Adrenal gland (tissue), 12 donors: Measurements from ENCODE around the gene C8G. TPM values are rescaled to one million over a fixed set of nuclear protein-coding genes. Genes with fewer than 3 reads are reported as not detected.

Experiments used
- DNase-seq, 7 donors: peaks; one replicate each; pipeline ENCODE4 v3.0.0-alpha.2; 2019 to 2020
- H3K27ac ChIP-seq, 5 donors: fragments of 200-600 bp; sonication (generic) in 4 of 5; 1 replicate in 3 of 5; 2 replicates in 2 of 5; pipeline versions ENCODE4 v1.5.1 to v1.8.0; 2016 to 2020; ENCODE audit warnings: mild to moderate bottlenecking in 1 of 5
- H3K27me3 ChIP-seq: fragments of 200-600 bp; 2 replicates; pipeline ENCODE4 v1.8.0; 2021
- H3K36me3 ChIP-seq, 2 donors: fragments of 200-600 bp; replicated peaks in 1 of 2; 1 replicate in 1 of 2; 2 replicates in 1 of 2; pipeline versions ENCODE4 v1.5.1 to v1.8.0; 2018 to 2022
- H3K4me1 ChIP-seq, 2 donors: fragments of 200-600 bp; replicated peaks in 1 of 2; 1 replicate in 1 of 2; 2 replicates in 1 of 2; pipeline versions ENCODE4 v1.5.1 to v1.8.0; 2018 to 2021
- H3K4me3 ChIP-seq, 4 donors: fragments of 200-600 bp; sonication (generic) in 3 of 4; one replicate each; pipeline ENCODE4 v1.5.1; 2016 to 2018
- H3K9me3 ChIP-seq, 3 donors: fragments of 200-600 bp; sonication (generic) in 1 of 3; replicated peaks in 1 of 3; 1 replicate in 2 of 3; 2 replicates in 1 of 3; pipeline versions ENCODE4 v1.5.1 to v1.8.0; 2016 to 2021
- CTCF ChIP-seq, 6 experiments: fragments of 450-650 bp in 4 of 6; fragments of 200-600 bp in 2 of 6; sonication (generic) in 1 of 6; IDR thresholded peaks; 1 replicate in 5 of 6; 2 replicates in 1 of 6; pipeline versions ENCODE4 v1.5.1 to v1.8.0; 2016 to 2021; ENCODE audit warnings: antibody characterized with exemption in 6 of 6, mild to moderate bottlenecking in 2 of 6, moderate library complexity in 1 of 6
- POLR2A ChIP-seq, 2 donors: fragments of 450-650 bp; IDR thresholded peaks; one replicate each; pipeline ENCODE4 v1.6.1; 2017; ENCODE audit warnings: antibody characterized with exemption in 2 of 2, mild to moderate bottlenecking in 2 of 2, moderate library complexity in 1 of 2
- WGBS, 4 donors: extraction: QIAGEN DNeasy Blood & Tissue Kit in 2 of 4; methylation state at CpG; one replicate each; pipeline versions ENCODE4 v1.1.5 to v1.1.7; 2013 to 2017; 5-methylcytosine and 5-hydroxymethylcytosine counted together
- intact Hi-C, 2 donors: fragments of 100-400 bp; cut with DNase I; formaldehyde crosslinking; loops; one replicate each; pipeline versions ENCODE4 v1.14.1 to v1.15.0; 2022 to 2023
- polyA plus RNA-seq, 3 donors: library from polyadenylated mRNA; stranded (reverse); fragments of 200-250 nt in 2 of 3; fragments of 350-450 nt in 1 of 3; fragmentation: Illumina TruSeq in 1 of 3; extraction: RNeasy Lipid Tissue Mini Kit (QIAGEN cat#74804) in 1 of 3; gene quantifications; one replicate each; pipeline ENCODE4 v1.2.3, GENCODE V29; 2013 to 2014
- total RNA-seq, 9 donors: library from RNA; depleted of rRNA in 4 of 9; stranded (reverse); fragments of >200 nt in 4 of 9; fragments of 120-200 nt in 1 of 9; fragmentation: NEBNext Ultra II Directional in 1 of 9; extraction: Animal tissue kit (Norgen Biotek cat#: 25700) in 1 of 9; gene quantifications; one replicate each; pipeline versions ENCODE4 v1.1.0 to v1.2.4, GENCODE V29; 2013 to 2023
- donor health status: healthy with polysubstance abuse.
- donor health status: Bipolar disorder and iron deficiency.
- donor health status: DM: yes; HTN: yes; CAD: no.
- donor health status: DM: no; HTN: no; CAD: no.
- donor health status: DM: no; HTN: no; CAD: no.
- donor health status: DM: yes; HTN: yes; CAD: no.

C8G gene
- total and polyA plus RNA-seq, 12 donors, result 0.68 to 5.5 (median 2.2) TPM; not detected in 6

GRCh38 chr9:136947955-136948510 lies 3.0 kb downstream of the C8G start:
- Histone ChIP-seq H3K27me3 (no peaks in the 10 kb centered on the region), H3K4me3 (no peak overlapping the region), H3K9me3 (no peaks in the 10 kb centered on the region), H3K36me3 (no peaks in the 10 kb centered on the region), H3K4me1 (peaks cover 21 to 35% of the 10 kb centered on the region in 2 donors), H3K27ac (peak overlapping the region in 2 of 5 donors; percentile 9 to 31)
- DNase-seq, result peak in 3 of 7 donors; percentile 47 to 72 (median 48)
- TF ChIP-seq CTCF (IDR thresholded peaks at IDR 0.05), result peak in 4 of 6 experiments; percentile 22 to 40 (median 37)
- TF ChIP-seq POLR2A (IDR thresholded peaks at IDR 0.05), result no peak
- WGBS, 4 donors, result 46 to 65% (median 52%) methylated on average over 7 to 15 of the region's 15 CpGs
- intact Hi-C loops, result loop anchor here (10.0 kb wide), 3 partner anchors 63 to 103 kb away; partner anchors contain the start of genes AJM1 (in 1 of the 2), MAMDC4 (in 1 of the 2), PHPT1 (in 1 of the 2) and TRAF2 (in 1 of the 2)

- no peaks in the 10 kb centered on the region for H3K36me3 ChIP-seq
- H3K4me3 ChIP-seq, result peak overlapping the region in 2 of 4 donors; percentile 59 to 82
- no peak for DNase-seq
- H3K4me1 ChIP-seq, result peaks cover 14 to 28% of the 10 kb centered on the region in 2 donors
- H3K9me3 ChIP-seq, result no peaks in the 10 kb centered on the region
- no peaks in the 10 kb centered on the region for H3K27me3 ChIP-seq
- intact Hi-C loops, result loop anchor here (10.0 kb wide), 3 partner anchors 65 to 105 kb away; partner anchors contain the start of genes AJM1 (in 1 of the 2), MAMDC4 (in 1 of the 2), PHPT1 (in 1 of the 2) and TRAF2 (in 1 of the 2)
- peak overlapping the region; percentile 4 to 93 (median 83) for H3K27ac ChIP-seq
- TF ChIP-seq POLR2A (IDR thresholded peaks at IDR 0.05) (no peak), CTCF (IDR thresholded peaks at IDR 0.05) (no peak)
- WGBS, 4 donors, result 13 to 18% (median 16%) methylated on average over 19 to 22 of the region's 22 CpGs
These were observed 4.3 kb downstream of the C8G start for GRCh38 chr9:136949239-136949816.

GRCh38 chr9:136949817-136950655 lies 5.0 kb downstream of the C8G start:
- Histone ChIP-seq H3K27me3 (no peaks in the 10 kb centered on the region), H3K4me3 (peak overlapping the region in 2 of 4 donors; percentile 59 to 82), H3K36me3 (no peaks in the 10 kb centered on the region), H3K9me3 (no peaks in the 10 kb centered on the region), H3K4me1 (peaks cover 14 to 28% of the 10 kb centered on the region in 2 donors), H3K27ac (peak overlapping the region; percentile 4 to 93 (median 83))
- peak; percentile 97 to 99 (median 97) for DNase-seq
- TF ChIP-seq CTCF (IDR thresholded peaks at IDR 0.05) (peak in 5 of 6 experiments; percentile 12 to 46 (median 30)), POLR2A (IDR thresholded peaks at IDR 0.05) (peak; percentile 71 to 78)
- WGBS, 4 donors, result 2 to 25% (median 3%) methylated on average over 6 to 63 of the region's 63 CpGs
- intact Hi-C loops, result loop anchor here (5.0 to 10.0 kb wide), 4 partner anchors 65 to 105 kb away; partner anchors contain the start of genes ABCA2 (in 1 of the 2), AJM1 (in 1 of the 2), MAMDC4 (in 1 of the 2) and PHPT1 (in 1 of the 2)
